ENCODE data around the gene SLC44A3. TPM values are rescaled to one million over a fixed set of nuclear protein-coding genes. Genes with fewer than 3 reads are reported as not detected.

Gene SLC44A3
- total and polyA plus RNA-seq, 2 of the 4 experiments (the other 2 are of a cell fraction) = 0.31 to 0.54 TPM

DNA sequence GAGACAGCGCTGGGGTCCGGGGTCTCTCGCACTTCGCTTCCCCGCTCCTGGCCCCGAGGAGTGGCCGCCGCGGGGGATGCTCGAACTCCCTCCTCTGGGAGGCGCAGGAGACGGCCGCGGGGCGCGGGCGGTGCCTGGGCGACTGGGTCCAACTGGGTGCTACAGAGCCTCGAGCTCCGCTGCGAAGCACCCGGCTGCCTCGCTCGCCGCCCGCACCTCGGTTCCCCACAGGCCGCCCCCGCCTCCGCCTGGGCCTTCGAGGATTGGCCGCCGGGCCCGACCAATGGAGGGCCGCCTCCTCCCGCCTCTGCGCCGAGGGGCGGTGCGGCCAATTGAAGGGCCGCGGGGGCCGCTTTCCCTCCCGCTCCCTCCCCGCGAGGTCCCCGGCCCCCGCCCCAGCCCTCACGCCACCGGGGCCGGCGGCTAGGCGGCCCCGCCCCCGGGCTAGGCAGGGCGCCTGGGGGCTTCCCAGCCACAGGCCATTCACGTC, 106.8 kb downstream of the SLC44A3 start, which contains the start of gene CNN3:
Gene CNN3 (minus strand): TSS at position 196 of the 490 bp plus-strand sequence. CDS start 216 bp downstream, outside the sequence.
- Histone ChIP-seq H3K27me3 (ENCODE audit: control insufficient read depth, insufficient read depth, low read length) (no peaks in the 10 kb centered on the region), H3K4me1 (ENCODE audit: control insufficient read depth, insufficient read depth, low read length) (peaks cover 23% of the 10 kb centered on the region), H3K23ac (ENCODE audit: low read depth, low read length) (peak within 1 kb of the TSS; percentile 98), H3K4me2 (ENCODE audit: low read depth, low read length) (peak within 1 kb of the TSS; percentile 97), H3K14ac (replicated peaks; ENCODE audit: low read depth, low read length) (peak within 1 kb of the TSS; percentile 100), H2BK120ac (ENCODE audit: low read depth, low read length) (peak within 1 kb of the TSS; percentile 96), H4K20me1 (ENCODE audit: insufficient read depth, low read length) (peaks cover 36% of the 10 kb centered on the region), H3K9ac (ENCODE audit: low read depth, low read length) (peak within 1 kb of the TSS; percentile 89), H2AFZ (replicated peaks; ENCODE audit: low read length, poor library complexity) (peak within 1 kb of the TSS; percentile 87), H2AK9ac (replicated peaks; ENCODE audit: low read depth, low read length, poor library complexity) (peak within 1 kb of the TSS; percentile 99), H3K9me3 (ENCODE audit: control insufficient read depth, insufficient read depth, low read length) (no peaks in the 10 kb centered on the region), H2BK15ac (ENCODE audit: low read depth, low read length) (peak within 1 kb of the TSS; percentile 64; the same call in 1 of the 3 replicates), H3K56ac (ENCODE audit: extremely low read depth, insufficient read depth, low read length) (peak within 1 kb of the TSS; percentile 99), H2BK5ac (ENCODE audit: low read depth, low read length, poor library complexity, severe bottlenecking) (peak within 1 kb of the TSS; percentile 89), H4K8ac (ENCODE audit: low read depth in 2 of 2, low read length in 2 of 2) (peak within 1 kb of the TSS; percentile 64 to 98), H4K91ac (ENCODE audit: insufficient read depth, low read depth, low read length) (peak within 1 kb of the TSS; percentile 92), H3K9me1 (ENCODE audit: insufficient read depth, low read length) (peaks cover 15% of the 10 kb centered on the region; the same call in 1 of the 2 replicates), H2BK20ac (ENCODE audit: low read depth, low read length) (peak within 1 kb of the TSS; percentile 37; the same call in 1 of the 2 replicates), H3K4me3 (ENCODE audit: insufficient read depth, low read depth, low read length) (peak within 1 kb of the TSS; percentile 63), H2AK5ac (ENCODE audit: low read depth, low read length) (peak within 1 kb of the TSS; percentile 71), H3K79me1 (ENCODE audit: low read depth in 1 of 2, low read length in 2 of 2) (peaks cover 4 to 45% of the 10 kb centered on the region in 2 experiments; a peak in 2 of 4 replicates), H3K4ac (ENCODE audit: low read depth, low read length) (peak within 1 kb of the TSS; percentile 97), H3K18ac (ENCODE audit: low read depth, low read length) (peak within 1 kb of the TSS; percentile 65), H3K36me3 (ENCODE audit: control insufficient read depth, insufficient read depth, low read length) (peaks cover 7% of the 10 kb centered on the region), H4K5ac (ENCODE audit: low read depth, low read length) (peak within 1 kb of the TSS; percentile 68), H3K27ac (ENCODE audit: insufficient read depth, low read length) (peak within 1 kb of the TSS; percentile 93)
- ATAC-seq (ENCODE audit: low read depth) (peak; percentile 91), DNase-seq (peak; percentile 92)
- WGBS, 2 experiments (ENCODE audit: extremely low coverage in 2 of 2, insufficient read length in 1 of 2) = 0% methylated on average over 15 of the region's 57 CpGs; no CpG with 5 or more reads in 1 of the 2 experiments
- CTCF ChIA-PET = interaction anchor here (1.0 to 1.2 kb wide), 2 partner anchors 12 to 115 kb away, joined by 3 to 7 read pairs; no protein-coding TSS in a partner anchor
- TF ChIP-seq RCOR1 (IDR thresholded peaks at IDR 0.05; ENCODE audit: insufficient replicate concordance, low read length) = no peak
- peak; percentile 46; the same call in 1 of the 2 replicates for TF ChIP-seq MXI1 (IDR thresholded peaks at IDR 0.05; ENCODE audit: borderline replicate concordance, low read depth, low read length)
- TF ChIP-seq BHLHE40 (IDR thresholded peaks at IDR 0.05; ENCODE audit: low read depth, low read length) = no peak
- no peak for TF ChIP-seq RFX5 (IDR thresholded peaks at IDR 0.05; ENCODE audit: low read depth, low read length)
- TF ChIP-seq POLR2A (IDR thresholded peaks at IDR 0.05; ENCODE audit: low read depth, low read length) = peak; percentile 97
- no peak for TF ChIP-seq CHD1 (IDR thresholded peaks at IDR 0.05; ENCODE audit: low read depth, low read length)
- peak; percentile 96 for TF ChIP-seq MAZ (IDR thresholded peaks at IDR 0.05; ENCODE audit: borderline replicate concordance, low read depth, low read length)
- TF ChIP-seq, protein P1, sequence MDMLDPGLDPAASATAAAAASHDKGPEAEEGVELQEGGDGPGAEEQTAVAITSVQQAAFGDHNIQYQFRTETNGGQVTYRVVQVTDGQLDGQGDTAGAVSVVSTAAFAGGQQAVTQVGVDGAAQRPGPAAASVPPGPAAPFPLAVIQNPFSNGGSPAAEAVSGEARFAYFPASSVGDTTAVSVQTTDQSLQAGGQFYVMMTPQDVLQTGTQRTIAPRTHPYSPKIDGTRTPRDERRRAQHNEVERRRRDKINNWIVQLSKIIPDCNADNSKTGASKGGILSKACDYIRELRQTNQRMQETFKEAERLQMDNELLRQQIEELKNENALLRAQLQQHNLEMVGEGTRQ (IDR thresholded peaks at IDR 0.05; ENCODE audit: low read depth, low read length) = no peak
- TF ChIP-seq, protein P2, sequence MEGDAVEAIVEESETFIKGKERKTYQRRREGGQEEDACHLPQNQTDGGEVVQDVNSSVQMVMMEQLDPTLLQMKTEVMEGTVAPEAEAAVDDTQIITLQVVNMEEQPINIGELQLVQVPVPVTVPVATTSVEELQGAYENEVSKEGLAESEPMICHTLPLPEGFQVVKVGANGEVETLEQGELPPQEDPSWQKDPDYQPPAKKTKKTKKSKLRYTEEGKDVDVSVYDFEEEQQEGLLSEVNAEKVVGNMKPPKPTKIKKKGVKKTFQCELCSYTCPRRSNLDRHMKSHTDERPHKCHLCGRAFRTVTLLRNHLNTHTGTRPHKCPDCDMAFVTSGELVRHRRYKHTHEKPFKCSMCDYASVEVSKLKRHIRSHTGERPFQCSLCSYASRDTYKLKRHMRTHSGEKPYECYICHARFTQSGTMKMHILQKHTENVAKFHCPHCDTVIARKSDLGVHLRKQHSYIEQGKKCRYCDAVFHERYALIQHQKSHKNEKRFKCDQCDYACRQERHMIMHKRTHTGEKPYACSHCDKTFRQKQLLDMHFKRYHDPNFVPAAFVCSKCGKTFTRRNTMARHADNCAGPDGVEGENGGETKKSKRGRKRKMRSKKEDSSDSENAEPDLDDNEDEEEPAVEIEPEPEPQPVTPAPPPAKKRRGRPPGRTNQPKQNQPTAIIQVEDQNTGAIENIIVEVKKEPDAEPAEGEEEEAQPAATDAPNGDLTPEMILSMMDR (conservative IDR thresholded peaks at IDR 0.05; ENCODE audit: low read depth, low read length) = peak; percentile 9; the same call in 1 of the 2 replicates
- peak; percentile 17; the same call in 1 of the 2 replicates for TF ChIP-seq RAD21 (IDR thresholded peaks at IDR 0.05; ENCODE audit: low read length)
- peak; percentile 10; the same call in 1 of the 2 replicates for TF ChIP-seq SMC3 (IDR thresholded peaks at IDR 0.05; ENCODE audit: low read depth, low read length)
- no peak for TF ChIP-seq NFE2L2 (IDR thresholded peaks at IDR 0.05; ENCODE audit: low read depth, low read length)
- intact Hi-C loops (cut with micrococcal nuclease) = loop anchor here (10.0 kb wide), 1 partner anchor 308 kb away; the partner anchor contains the start of gene RWDD3
- POLR2A ChIA-PET (ENCODE audit: unreplicated experiment) = interaction anchor here (0.7 to 0.9 kb wide), 2 partner anchors 87 to 115 kb away, joined by 3 to 4 read pairs; no protein-coding TSS in a partner anchor
- dilution Hi-C loops (cut with HindIII; ENCODE audit: low sequenced_read_pairs, unreplicated experiment) = no loop called here
- BruUV-seq (replicated peaks) = no TSS peak
- in situ Hi-C loops (cut with MboI; ENCODE audit: low sequenced_read_pairs) = no loop called here

All from IMR-90 (cell line).